ENCODE data around the gene SMAD6. TPM values are rescaled to one million over a fixed set of nuclear protein-coding genes. Genes with fewer than 3 reads are reported as not detected.
"Not testable (repeated sequence)": the region's sequence is repeated elsewhere in the genome, so short reads cannot be mapped to it uniquely, and the experiment has no call there.

SMAD6 gene
- total RNA-seq, 2 donors from 2014 or later, result 0.31 to 0.35 TPM

DNA sequence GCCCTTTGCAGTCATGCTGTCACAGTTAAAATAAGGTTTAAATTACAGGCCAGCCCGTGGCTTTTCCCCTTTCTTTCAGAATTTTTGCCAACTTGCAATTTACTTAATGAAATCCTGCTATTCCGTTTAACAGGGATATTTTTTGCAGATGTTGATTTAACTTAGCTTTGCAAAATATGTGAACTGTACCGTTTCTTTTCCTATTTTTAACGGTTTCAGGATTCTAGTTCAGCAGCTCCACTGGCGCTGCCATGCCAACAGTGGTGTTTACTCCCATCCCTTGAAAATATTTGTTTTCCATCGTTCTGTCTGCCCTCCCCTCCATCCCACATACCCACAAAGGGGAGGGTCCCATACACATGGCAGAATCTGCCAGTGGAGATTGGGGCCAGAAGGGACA lies 54.3 kb downstream of the SMAD6 start:
- no peak for DNase-seq
- H3K4me3 Mint-ChIP-seq, result no peak overlapping the region
- no peak for ATAC-seq (replicated peaks in 1 of 2)
- H3K27ac Mint-ChIP-seq, result no peak overlapping the region
- peaks cover 3 to 4% of the 10 kb centered on the region in 2 donors for H3K36me3 Mint-ChIP-seq (ENCODE audit: insufficient read depth in 2 of 2)
- H3K4me1 Mint-ChIP-seq (ENCODE audit: low read depth), result peaks cover 9% of the 10 kb centered on the region
- H3K9me3 Mint-ChIP-seq, result peaks cover 2 to 6% of the 10 kb centered on the region in 2 donors
- no peaks in the 10 kb centered on the region for H3K27me3 Mint-ChIP-seq (ENCODE audit: low read depth)

- peaks cover 5% of the 10 kb centered on the region for H3K27me3 Mint-ChIP-seq (ENCODE audit: low read depth)
- no peak overlapping the region for H3K4me3 Mint-ChIP-seq
- ATAC-seq (replicated peaks in 1 of 2) (no peak), DNase-seq (no peak)
- peaks cover 2 to 6% of the 10 kb centered on the region in 2 donors for H3K9me3 Mint-ChIP-seq
- H3K36me3 Mint-ChIP-seq (ENCODE audit: insufficient read depth in 2 of 2), result peaks cover 3 to 4% of the 10 kb centered on the region in 2 donors
- peaks cover 2% of the 10 kb centered on the region for H3K4me1 Mint-ChIP-seq (ENCODE audit: low read depth)
- no peak overlapping the region for H3K27ac Mint-ChIP-seq
Observed at GRCh38 chr15:66757030-66757429, 55.0 kb downstream of the SMAD6 start.

GRCh38 chr15:66757521-66757920 lies 55.5 kb downstream of the SMAD6 start:
- Mint-ChIP-seq H3K27ac (no peak overlapping the region), H3K4me1 (ENCODE audit: low read depth) (no peaks in the 10 kb centered on the region), H3K36me3 (ENCODE audit: insufficient read depth in 2 of 2) (peaks cover 3 to 4% of the 10 kb centered on the region in 2 donors), H3K4me3 (no peak overlapping the region), H3K9me3 (peaks cover 2 to 6% of the 10 kb centered on the region in 2 donors), H3K27me3 (ENCODE audit: low read depth) (peaks cover 10% of the 10 kb centered on the region)
- ATAC-seq (replicated peaks in 1 of 2) (no peak), DNase-seq (no peak)

- H3K27ac Mint-ChIP-seq; H3K9me3 Mint-ChIP-seq; H3K4me3 Mint-ChIP-seq; ATAC-seq (replicated peaks in 1 of 2); DNase-seq; H3K4me1 Mint-ChIP-seq (ENCODE audit: low read depth); H3K36me3 Mint-ChIP-seq (ENCODE audit: insufficient read depth in 2 of 2): not testable (repeated sequence)
- H3K27me3 Mint-ChIP-seq (ENCODE audit: low read depth), result peaks cover 15% of the 10 kb centered on the region
Observed at GRCh38 chr15:66758217-66758616, 56.2 kb downstream of the SMAD6 start.

- H3K27ac Mint-ChIP-seq, result no peak overlapping the region
- no peaks in the 10 kb centered on the region for H3K4me1 Mint-ChIP-seq (ENCODE audit: low read depth)
- peaks cover 15% of the 10 kb centered on the region for H3K27me3 Mint-ChIP-seq (ENCODE audit: low read depth)
Observed at GRCh38 chr15:66758844-66759243, 56.8 kb downstream of the SMAD6 start.

DNA sequence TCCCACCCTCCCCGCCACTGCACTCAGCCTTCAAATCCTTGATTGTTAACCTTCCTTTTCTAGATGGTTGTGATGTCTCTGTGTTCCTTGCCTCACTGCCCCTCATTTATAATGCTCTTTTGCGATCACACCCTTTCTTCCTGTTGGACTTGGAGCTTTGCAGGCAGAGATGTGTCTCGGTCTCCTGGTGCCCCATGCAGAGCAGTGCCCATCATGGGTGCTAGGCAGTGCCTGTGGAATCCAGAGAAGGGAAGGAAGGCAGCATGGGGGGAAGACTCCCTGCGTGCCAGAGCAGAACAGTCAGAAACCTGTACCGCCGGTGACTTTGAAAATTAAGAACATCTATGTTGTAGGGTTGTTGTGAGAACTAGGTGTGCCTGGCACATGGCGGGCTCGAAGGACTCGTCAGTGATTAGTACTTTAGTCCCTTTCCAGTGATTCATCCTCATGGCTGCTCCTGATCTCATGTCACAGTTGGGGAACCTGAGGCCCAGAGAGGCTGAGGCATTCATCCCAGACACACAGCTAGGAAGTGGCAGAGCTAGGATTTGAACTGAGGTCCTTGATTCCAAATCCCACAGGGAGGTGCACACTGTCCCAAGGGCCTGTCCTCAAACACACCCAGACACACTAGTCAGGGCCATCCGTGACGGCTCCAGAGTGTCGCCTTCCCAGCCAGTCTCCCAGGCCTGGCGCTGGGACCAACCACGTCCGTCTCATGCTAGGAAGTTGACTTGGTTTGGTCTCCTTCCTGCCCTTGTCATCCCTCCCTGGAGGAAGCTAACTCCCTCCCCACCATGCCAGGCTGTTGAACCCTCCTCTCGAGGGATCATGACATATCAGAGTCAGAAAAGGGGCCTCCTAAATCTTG lies 58.3 kb downstream of the SMAD6 start:
- Mint-ChIP-seq H3K27ac (no peak overlapping the region), H3K36me3 (ENCODE audit: insufficient read depth in 2 of 2) (peaks cover under 1% of the 10 kb centered on the region in 2 donors), H3K9me3 (peaks cover 0 to under 1% of the 10 kb centered on the region in 2 donors), H3K4me1 (ENCODE audit: low read depth) (peaks cover under 1% of the 10 kb centered on the region), H3K4me3 (no peak overlapping the region), H3K27me3 (ENCODE audit: low read depth) (peaks cover 28% of the 10 kb centered on the region)
- ATAC-seq (replicated peaks in 1 of 2) (no peak), DNase-seq (no peak)

More at GRCh38 chr15:66758844-66759243, 56.8 kb downstream of the SMAD6 start:
- DNase-seq (no peak), ATAC-seq (replicated peaks in 1 of 2) (no peak)
- peaks cover 3 to 4% of the 10 kb centered on the region in 2 donors for H3K36me3 Mint-ChIP-seq (ENCODE audit: insufficient read depth in 2 of 2)
- no peak overlapping the region for H3K4me3 Mint-ChIP-seq
- H3K9me3 Mint-ChIP-seq, result peaks cover 2 to 6% of the 10 kb centered on the region in 2 donors

DNA sequence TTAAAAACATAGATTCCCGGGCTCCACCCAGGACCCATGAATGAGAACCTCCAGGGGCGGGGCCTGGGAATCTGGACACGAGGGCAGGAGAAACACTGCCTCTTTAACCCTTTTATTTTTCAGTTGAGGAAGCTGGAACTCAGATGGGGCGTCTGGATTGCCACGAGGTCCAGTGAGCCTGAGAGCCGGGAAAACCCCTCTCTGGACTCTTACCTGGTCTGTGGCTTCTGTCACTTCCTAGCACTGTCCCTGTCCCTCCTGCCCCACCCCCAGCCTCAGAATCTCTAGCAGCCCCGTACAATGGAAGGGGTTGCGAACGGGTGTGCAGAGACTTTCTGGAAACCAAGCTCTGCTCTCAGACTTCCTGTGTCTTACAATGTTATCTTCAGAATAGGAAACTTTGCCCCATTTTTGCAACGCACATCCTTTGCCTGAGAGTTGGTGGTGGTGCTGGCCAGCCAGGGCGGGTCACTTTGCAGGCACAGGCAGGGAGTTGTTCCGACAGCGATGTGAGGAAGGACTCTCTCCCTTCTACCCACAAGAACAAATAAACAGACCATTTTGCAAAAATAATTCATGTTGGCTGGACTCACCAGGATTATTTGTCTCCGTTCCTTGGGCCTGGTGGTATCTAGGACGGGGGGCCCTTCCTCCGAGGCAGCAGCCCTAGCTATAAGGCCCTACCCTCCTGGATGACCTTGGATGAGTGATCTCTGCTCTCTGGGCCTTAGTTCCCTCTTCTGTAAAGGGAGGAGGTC lies 59.1 kb downstream of the SMAD6 start:
- Mint-ChIP-seq H3K4me1 (ENCODE audit: low read depth) (peaks cover 9% of the 10 kb centered on the region), H3K9me3 (no peaks in the 10 kb centered on the region), H3K36me3 (ENCODE audit: insufficient read depth in 2 of 2) (no peaks in the 10 kb centered on the region), H3K27ac (no peak overlapping the region), H3K4me3 (no peak overlapping the region), H3K27me3 (ENCODE audit: low read depth) (peaks cover 36% of the 10 kb centered on the region)
- ATAC-seq (replicated peaks in 1 of 2), result no peak
- DNase-seq, result no peak

GRCh38 chr15:66761726-66762595 lies 59.9 kb downstream of the SMAD6 start:
- H3K27me3 Mint-ChIP-seq (ENCODE audit: low read depth), result peaks cover 43% of the 10 kb centered on the region
- DNase-seq (no peak), ATAC-seq (replicated peaks in 1 of 2) (no peak)

GRCh38 chr15:66763186-66764071 lies 61.4 kb downstream of the SMAD6 start:
- Mint-ChIP-seq H3K27ac (no peak overlapping the region), H3K36me3 (ENCODE audit: insufficient read depth in 2 of 2) (no peaks in the 10 kb centered on the region), H3K27me3 (ENCODE audit: low read depth) (peaks cover 43% of the 10 kb centered on the region), H3K9me3 (no peaks in the 10 kb centered on the region), H3K4me1 (ENCODE audit: low read depth) (peaks cover 9% of the 10 kb centered on the region), H3K4me3 (no peak overlapping the region)
- DNase-seq, result no peak
- ATAC-seq (replicated peaks in 1 of 2), result no peak

More at GRCh38 chr15:66761726-66762595, 59.9 kb downstream of the SMAD6 start:
- Mint-ChIP-seq H3K4me1 (ENCODE audit: low read depth) (peaks cover 9% of the 10 kb centered on the region), H3K36me3 (ENCODE audit: insufficient read depth in 2 of 2) (no peaks in the 10 kb centered on the region), H3K9me3 (no peaks in the 10 kb centered on the region), H3K27ac (no peak overlapping the region), H3K4me3 (no peak overlapping the region)

GRCh38 chr15:66764072-66764786 lies 62.2 kb downstream of the SMAD6 start:
- DNase-seq, result no peak

DNA sequence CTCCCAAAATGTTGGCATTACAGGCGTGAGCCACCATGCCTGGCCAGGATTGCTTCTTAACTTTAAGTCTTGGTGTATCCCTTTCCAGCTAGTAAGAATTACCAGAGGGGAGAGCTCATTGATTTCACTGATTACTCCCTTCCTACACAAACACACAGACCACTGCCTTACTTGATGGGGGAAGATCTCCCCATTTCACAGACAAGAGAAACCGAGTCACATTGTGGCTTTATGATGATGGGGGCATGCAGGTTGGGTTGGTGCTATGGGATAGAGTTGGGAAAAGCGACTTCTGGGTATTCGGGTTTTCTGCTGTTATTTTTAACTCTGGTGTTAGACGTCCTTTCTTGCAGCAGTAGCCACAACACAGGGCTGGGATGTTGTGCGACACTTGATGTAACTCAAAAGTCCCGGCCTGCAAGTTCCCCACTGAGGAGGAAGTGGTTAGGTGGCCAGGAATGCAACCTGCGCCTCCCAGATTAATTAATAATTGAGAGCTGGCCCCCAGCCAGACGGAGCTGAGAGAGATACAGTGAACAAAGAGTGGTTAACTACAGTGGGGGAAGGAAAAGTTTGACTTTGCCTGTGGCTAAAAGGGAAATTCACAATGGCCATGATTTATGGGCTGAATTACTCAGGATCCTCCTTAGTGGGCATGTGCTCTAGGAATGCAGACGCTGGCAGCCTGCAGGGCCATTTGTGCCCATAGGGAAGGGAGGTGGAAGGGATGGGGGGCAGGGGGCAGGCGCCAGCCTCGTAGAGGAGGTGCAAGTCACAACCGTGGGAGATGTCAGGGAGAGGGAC lies 63.6 kb downstream of the SMAD6 start:
- peaks cover 43% of the 10 kb centered on the region for H3K27me3 Mint-ChIP-seq (ENCODE audit: low read depth)

More at GRCh38 chr15:66764072-66764786, 62.2 kb downstream of the SMAD6 start:
- no peak overlapping the region for H3K4me3 Mint-ChIP-seq
- H3K9me3 Mint-ChIP-seq, result no peaks in the 10 kb centered on the region
- no peak for ATAC-seq (replicated peaks in 1 of 2)
- no peak overlapping the region for H3K27ac Mint-ChIP-seq
- H3K4me1 Mint-ChIP-seq (ENCODE audit: low read depth), result peaks cover 9% of the 10 kb centered on the region
- H3K36me3 Mint-ChIP-seq (ENCODE audit: insufficient read depth in 2 of 2), result no peaks in the 10 kb centered on the region
- H3K27me3 Mint-ChIP-seq (ENCODE audit: low read depth), result peaks cover 43% of the 10 kb centered on the region

More for the DNA sequence above, 63.6 kb downstream of the SMAD6 start:
- no peak overlapping the region for H3K4me3 Mint-ChIP-seq
- no peaks in the 10 kb centered on the region for H3K36me3 Mint-ChIP-seq (ENCODE audit: insufficient read depth in 2 of 2)
- H3K27ac Mint-ChIP-seq, result no peak overlapping the region
- no peak for DNase-seq
- no peaks in the 10 kb centered on the region for H3K9me3 Mint-ChIP-seq
- no peak for ATAC-seq (replicated peaks in 1 of 2)
- H3K4me1 Mint-ChIP-seq (ENCODE audit: low read depth), result peaks cover 9% of the 10 kb centered on the region

Measured in activated T-cell treated with anti-CD3 and anti-CD28 coated beads, Interleukin-2, amount 50 U/mL, for 72 hours (primary cell).